GM18517 (cell line): ENCODE results near the gene RNU6-9.
"Not testable (repeated sequence)": the region's sequence is repeated elsewhere in the genome, so short reads cannot be mapped to it uniquely, and the experiment has no call there.

ENCODE experiments used
- ATAC-seq: cut with Tn5 transposase; IDR thresholded peaks from one replicate; pipeline ENCODE4 v1.9.1; 2021; ENCODE audit warnings: mild to moderate bottlenecking, moderate library complexity; ENCODE audit not compliant: unreplicated experiment

The RNU6-9 gene

GRCh38 chr19:876780-877314 lies 16.4 kb upstream of the RNU6-9 start:
- no peak for ATAC-seq

GRCh38 chr19:877992-878660 lies 15.2 kb upstream of the RNU6-9 start:
- ATAC-seq = not testable (repeated sequence)

DNA sequence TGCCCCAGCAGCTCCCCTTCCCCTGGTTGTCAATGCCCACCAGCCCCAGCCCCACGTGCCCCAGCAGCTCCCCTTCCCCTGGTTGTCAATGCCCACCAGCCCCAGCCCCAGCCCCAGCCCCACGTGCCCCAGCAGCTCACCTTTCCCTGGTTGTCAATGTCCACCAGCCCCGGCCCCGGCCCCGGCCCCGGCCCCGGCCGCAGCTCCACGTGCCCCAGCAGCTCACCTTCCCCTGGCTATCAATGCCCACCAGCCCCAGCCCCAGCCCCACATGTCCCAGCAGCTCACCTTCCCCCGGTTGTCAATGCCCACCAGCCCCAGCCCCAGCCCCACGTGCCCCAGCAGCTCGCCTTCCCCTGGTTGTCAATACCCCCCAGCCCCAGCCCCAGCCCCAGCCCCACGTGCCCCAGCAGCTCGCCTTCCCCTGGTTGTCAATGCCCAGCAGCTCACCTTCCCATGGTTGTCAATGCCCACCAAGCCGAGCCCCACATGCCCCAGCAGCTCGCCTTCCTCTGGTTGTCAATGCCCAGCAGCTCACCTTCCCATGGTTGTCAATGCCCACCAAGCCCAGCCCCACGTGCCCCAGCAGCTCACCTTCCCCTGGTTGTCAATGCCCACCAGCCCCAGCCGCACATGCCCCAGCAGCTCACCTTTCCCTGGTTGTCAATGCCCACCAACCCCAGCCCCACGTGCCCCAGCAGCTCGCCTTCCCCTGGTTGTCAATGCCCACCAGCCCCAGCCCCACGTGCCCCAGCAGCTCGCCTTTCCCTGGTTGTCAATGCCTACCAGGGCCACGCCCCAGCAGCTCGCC lies 14.3 kb upstream of the RNU6-9 start:
- ATAC-seq = not testable (repeated sequence)

DNA sequence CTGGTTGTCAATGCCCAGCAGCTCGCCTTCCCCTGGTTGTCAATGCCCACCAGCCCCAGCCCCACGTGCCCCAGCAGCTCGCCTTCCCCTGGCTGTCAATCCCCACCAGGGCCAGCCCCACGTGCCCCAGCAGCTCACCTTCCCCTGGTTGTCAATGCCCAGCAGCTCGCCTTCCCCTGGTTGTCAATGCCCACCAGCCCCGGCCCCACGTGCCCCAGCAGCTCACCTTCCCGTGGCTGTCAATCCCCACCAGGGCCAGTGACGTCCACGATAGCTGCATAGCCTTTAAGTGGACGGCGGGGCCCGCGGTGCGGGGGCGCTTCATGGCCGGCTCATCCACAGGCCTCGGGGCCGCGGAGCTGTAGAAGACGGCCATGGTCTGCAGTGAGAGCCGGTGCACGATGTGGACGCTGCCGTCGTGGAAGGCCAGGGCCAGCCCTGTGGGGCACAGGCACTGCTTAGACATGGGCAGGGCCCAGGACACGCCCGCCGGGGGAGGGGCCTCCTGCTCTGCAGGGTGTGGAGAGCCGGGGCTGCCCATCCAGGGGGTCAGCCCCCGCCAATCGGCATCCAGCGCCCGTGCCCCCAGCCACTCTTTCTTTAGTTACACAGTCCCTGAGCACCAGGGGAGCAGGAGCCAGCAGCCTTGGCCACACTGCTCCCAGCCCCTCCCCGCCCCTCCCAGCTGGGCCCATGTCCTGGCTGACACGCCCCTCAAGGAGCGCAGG lies 13.4 kb upstream of the RNU6-9 start:
- no peak for ATAC-seq

DNA sequence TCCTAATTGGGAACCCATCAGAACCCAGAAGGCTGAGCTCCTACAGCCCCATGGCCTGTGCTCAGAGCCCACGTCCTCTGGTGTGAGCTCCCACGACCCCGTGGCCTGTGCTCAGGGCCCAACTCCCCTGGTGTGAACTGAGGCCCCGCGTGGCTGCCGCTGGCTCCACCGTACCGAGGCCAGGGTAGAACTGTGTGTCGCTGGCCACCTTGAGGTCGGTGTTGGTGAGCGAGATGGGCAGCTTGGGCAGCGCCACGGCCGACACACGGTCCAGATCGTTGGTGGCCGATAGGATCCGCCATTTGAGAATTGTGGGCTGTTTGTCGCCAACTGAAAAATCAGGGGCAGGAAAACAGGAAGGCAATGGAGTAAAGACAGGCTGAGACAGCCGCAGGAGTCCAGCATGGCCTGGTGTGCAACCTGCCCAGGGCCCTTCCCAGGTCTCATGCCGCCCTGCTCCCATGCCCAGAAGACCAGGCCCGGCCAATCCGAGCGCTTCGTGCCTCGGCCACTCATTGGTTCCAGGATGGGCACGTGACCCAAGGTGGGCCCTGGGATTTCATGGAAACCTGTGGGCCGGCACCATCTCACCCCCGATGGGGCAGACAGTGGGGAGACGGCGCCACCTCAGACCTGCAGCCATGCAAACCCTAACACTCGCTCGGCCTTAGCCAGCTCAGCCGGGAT lies 11.8 kb upstream of the RNU6-9 start:
- no peak for ATAC-seq

GRCh38 chr19:882871-883497 lies 10.3 kb upstream of the RNU6-9 start:
- no peak for ATAC-seq

DNA sequence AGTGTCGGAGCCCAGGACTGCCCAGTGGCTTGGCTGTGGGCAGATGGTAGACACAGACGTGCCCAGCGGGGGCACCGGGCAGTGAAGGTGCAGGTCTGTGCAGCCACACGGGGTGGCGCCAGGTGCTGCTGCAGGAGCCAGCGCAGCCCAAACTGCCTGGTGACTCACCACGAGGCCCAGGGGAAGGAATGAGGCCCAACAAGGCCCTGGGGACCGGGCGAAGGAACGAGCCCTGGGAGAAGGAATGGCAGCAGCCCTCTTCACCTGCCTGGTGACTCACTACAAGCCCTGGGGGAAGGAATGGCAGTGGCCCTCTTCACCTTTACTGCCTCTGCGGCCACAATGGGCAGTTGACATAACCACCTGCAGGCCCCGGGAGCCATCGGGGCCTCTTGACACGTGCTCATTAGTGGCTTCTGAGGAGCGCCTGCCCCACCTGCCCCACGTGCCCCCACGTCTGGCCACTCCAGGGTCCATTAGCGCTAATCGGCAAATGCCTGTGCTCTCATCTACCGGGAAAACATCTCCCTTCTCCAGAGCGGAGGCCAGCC lies 9.5 kb upstream of the RNU6-9 start:
- no peak for ATAC-seq

DNA sequence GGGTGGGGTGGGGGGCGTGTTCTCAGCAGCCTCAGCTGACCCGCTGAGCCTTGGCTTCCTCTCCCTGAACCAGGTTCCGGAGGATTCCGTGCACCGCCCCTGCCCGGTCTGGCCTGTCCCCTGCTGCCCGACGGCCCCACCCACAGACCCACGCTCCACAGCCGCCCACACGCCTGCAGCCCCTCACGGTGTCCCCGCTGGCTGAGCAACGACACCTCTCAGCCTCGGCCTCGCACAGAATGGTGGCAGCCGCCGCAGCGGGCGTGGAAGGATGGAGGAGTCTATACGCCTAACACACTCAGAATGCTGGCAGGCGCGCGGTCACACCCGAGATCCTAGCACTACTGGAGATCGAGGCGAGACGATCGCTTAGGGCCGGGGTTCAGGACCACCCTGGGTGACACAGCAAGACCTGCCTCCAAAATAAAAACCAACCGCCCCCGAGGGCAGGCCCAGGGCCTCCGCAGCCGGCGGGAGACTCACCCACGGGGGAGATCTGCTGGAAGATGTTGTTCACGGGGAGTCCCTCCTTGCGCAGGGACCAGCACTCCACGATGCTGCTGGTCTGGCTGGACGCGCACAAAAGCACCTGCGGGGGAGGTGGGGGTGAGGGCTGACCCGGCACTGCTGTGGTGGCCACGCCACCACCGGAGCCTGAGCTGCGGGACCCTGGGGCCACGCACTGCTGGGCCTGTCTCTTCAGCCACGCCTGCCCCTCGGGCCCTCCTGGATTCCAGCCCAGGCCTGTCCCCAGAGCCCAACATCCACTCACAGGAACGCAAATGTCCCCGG lies 8.7 kb upstream of the RNU6-9 start:
- no peak for ATAC-seq

DNA sequence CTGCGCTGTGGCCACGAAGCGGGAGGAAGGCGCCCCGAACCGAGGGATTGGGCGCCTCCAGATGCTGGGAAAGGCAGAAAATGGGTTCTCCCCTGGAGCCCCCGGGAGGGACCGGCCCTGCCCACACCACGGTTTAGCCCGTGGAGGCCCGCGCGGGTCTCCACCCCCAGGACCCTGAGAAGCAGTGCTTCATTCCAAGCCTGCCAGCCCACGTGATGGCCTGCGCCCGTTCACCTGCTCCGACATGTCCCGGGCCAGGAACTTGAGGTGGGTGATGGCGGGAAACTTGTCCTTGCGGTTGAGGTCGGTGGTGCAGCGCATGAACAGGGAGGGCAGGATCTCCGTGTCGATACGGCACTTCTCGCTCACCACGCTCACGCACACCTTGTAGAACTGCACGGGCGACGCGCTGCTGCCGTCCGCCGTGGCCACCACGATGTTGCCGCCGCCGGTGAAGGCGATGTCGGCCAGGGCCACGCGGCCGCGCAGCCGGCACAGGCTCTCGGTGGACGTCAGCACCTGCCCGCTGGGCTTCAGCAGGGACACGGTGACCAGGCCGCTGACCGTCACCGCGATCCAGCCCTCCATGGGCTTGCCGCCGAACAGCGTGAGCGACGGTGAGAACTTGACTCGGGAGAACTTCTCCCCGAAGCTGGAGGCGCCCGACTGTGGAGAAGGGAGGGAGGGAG lies 7.6 kb upstream of the RNU6-9 start:
- ATAC-seq = no peak

GRCh38 chr19:887072-887471 lies 6.2 kb upstream of the RNU6-9 start:
- no peak for ATAC-seq

DNA sequence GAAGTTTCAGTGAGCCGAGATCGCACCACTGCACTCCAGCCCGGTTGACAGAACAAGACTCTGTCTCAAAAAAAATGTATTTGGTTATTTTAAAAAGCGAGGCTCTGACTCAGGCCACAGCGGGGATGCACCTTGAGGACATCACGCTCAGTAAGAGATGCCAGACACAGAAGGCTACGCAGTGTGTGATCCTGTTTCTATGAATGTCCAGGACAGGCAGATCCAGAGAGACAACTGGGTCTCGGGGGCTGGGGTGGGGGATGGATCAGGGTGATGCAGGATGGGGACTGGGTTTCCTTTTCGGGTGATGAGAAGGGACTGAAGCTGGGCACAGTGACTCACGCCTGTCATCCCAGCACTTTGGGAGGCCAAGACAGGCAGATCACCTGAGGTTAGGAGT lies 5.7 kb upstream of the RNU6-9 start:
- ATAC-seq = no peak

GRCh38 chr19:888581-889385 lies 4.5 kb upstream of the RNU6-9 start:
- ATAC-seq = no peak

DNA sequence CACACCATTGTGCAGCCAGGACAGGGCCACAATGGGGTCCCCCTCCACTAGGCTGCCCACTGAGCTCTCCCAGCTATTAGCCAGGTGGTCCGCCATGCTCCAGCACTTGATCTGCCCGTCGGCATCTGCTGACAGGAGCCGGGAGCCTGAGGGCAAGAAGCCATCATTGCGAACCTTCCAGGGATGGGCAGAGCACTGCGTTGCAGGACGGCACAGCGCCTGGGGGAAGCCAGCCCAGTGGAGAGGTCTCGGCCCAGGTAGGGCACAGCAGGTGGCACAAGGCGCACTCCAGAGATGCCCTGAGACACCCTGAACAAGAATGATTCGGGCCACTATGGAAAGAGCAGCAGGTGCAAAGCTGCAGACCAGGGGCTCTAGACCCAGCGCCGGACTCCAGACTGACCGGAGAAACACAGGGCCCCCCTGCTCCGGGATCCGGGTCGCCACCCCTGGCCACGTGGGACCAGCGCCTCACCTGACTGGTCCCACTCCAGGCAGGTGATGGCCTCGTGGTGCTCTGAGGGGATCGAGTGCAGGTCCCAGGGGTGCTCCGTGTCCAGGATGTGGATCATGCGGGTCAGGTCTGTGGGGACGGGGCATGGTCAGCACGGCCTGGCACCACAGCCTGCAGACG lies 3.5 kb upstream of the RNU6-9 start:
- ATAC-seq = no peak

- no peak for ATAC-seq
Measured at GRCh38 chr19:890831-891230, 2.5 kb upstream of the RNU6-9 start.

GRCh38 chr19:891421-892200 lies 1.7 kb upstream of the RNU6-9 start:
- not testable (repeated sequence) for ATAC-seq

GRCh38 chr19:892243-892893 lies 916 bp upstream of the RNU6-9 start:
- no peak for ATAC-seq
